ENCODE results near the gene ARL4A.

The ARL4A gene

DNA sequence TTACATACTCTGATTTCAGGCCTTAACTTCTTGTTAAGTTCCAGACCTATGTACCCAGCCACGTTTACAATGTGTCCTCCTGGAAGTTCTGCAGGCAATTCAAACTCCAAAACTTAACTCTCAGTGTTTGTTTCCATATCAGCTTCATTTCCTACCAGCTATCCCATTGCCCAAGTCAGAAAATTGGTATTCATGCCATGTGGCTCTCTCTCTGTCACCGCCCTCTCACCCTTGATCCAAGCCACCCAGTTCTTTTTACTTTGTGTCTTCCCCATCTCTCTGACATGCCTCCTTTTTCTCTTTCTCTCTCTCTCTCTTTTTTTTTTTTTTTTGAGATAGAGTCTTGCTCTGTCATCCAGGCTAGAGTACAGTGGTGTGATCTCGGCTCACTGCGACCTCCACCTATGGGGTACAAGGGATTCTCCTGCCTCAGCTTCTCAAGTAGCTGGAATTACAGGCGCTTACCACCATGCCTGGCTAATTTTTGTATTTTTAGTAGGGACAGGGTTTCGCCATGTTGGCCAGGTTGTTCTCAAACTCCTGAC is 33.9 kb downstream of the ARL4A start:
- peaks cover 35% of the 10 kb centered on the region for H3K4me1 Mint-ChIP-seq
- ATAC-seq (no peak), DNase-seq (no peak)
- H3K27me3 Mint-ChIP-seq, result no peaks in the 10 kb centered on the region
- no peak overlapping the region for H3K27ac Mint-ChIP-seq
- no peaks in the 10 kb centered on the region for H3K36me3 Mint-ChIP-seq (ENCODE audit: low read depth)
- no peaks in the 10 kb centered on the region for H3K9me3 Mint-ChIP-seq
- no peak overlapping the region for H3K4me3 Mint-ChIP-seq

GRCh38 chr7:12722136-12722535 is 34.7 kb downstream of the ARL4A start:
- DNase-seq, result no peak
- no peak for ATAC-seq
- peaks cover 27% of the 10 kb centered on the region for H3K4me1 Mint-ChIP-seq

GRCh38 chr7:12722636-12723605 is 35.5 kb downstream of the ARL4A start:
- Mint-ChIP-seq H3K4me1 (peaks cover 27% of the 10 kb centered on the region), H3K36me3 (ENCODE audit: low read depth) (no peaks in the 10 kb centered on the region), H3K4me3 (no peak overlapping the region), H3K27ac (no peak overlapping the region), H3K9me3 (no peaks in the 10 kb centered on the region), H3K27me3 (no peaks in the 10 kb centered on the region)
- no peak for ATAC-seq
- DNase-seq, result no peak

More at GRCh38 chr7:12722136-12722535, 34.7 kb downstream of the ARL4A start:
- Mint-ChIP-seq H3K27me3 (no peaks in the 10 kb centered on the region), H3K4me3 (no peak overlapping the region), H3K36me3 (ENCODE audit: low read depth) (no peaks in the 10 kb centered on the region), H3K27ac (no peak overlapping the region), H3K9me3 (no peaks in the 10 kb centered on the region)

- no peaks in the 10 kb centered on the region for H3K36me3 Mint-ChIP-seq (ENCODE audit: low read depth)
- H3K27ac Mint-ChIP-seq, result no peak overlapping the region
- H3K9me3 Mint-ChIP-seq, result no peaks in the 10 kb centered on the region
- H3K4me1 Mint-ChIP-seq, result peaks cover 17% of the 10 kb centered on the region
- H3K4me3 Mint-ChIP-seq, result no peak overlapping the region
- DNase-seq, result no peak
- ATAC-seq, result no peak
- no peaks in the 10 kb centered on the region for H3K27me3 Mint-ChIP-seq
These were observed 38.3 kb downstream of the ARL4A start for GRCh38 chr7:12725575-12726316.

DNA sequence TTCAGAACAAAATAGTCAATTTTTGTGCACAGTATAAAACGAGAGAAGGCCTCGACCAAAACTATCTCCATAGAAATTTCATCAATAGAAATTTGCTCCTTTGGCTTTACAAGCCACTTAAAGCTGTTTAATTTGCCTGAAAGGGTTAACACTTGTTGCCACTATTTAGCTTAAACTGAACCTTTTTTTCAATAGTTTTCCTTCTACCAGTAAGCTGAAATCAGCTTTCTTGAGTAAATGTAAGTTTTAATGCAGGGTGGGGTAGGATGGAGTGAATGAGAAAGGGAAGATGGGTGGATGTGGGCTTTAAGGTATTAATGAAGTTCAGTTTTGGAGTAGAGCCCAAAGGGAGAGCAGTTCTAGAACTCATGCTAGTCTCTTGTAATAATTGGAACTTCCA is 39.5 kb downstream of the ARL4A start:
- Mint-ChIP-seq H3K4me3 (no peak overlapping the region), H3K9me3 (no peaks in the 10 kb centered on the region), H3K27me3 (no peaks in the 10 kb centered on the region), H3K4me1 (peaks cover 23% of the 10 kb centered on the region), H3K36me3 (ENCODE audit: low read depth) (no peaks in the 10 kb centered on the region), H3K27ac (no peak overlapping the region)
- no peak for DNase-seq
- ATAC-seq, result no peak

GRCh38 chr7:12727455-12728191 is 40.2 kb downstream of the ARL4A start:
- no peaks in the 10 kb centered on the region for H3K27me3 Mint-ChIP-seq
- H3K4me3 Mint-ChIP-seq, result no peak overlapping the region
- no peaks in the 10 kb centered on the region for H3K9me3 Mint-ChIP-seq
- H3K27ac Mint-ChIP-seq, result no peak overlapping the region
- no peaks in the 10 kb centered on the region for H3K36me3 Mint-ChIP-seq (ENCODE audit: low read depth)
- peaks cover 23% of the 10 kb centered on the region for H3K4me1 Mint-ChIP-seq
- ATAC-seq, result no peak
- DNase-seq, result no peak

- H3K27ac Mint-ChIP-seq, result no peak overlapping the region
- H3K27me3 Mint-ChIP-seq, result no peaks in the 10 kb centered on the region
- no peak overlapping the region for H3K4me3 Mint-ChIP-seq
- no peaks in the 10 kb centered on the region for H3K9me3 Mint-ChIP-seq
- no peak for ATAC-seq
- H3K4me1 Mint-ChIP-seq, result peaks cover 19% of the 10 kb centered on the region
- no peak for DNase-seq
- no peaks in the 10 kb centered on the region for H3K36me3 Mint-ChIP-seq (ENCODE audit: low read depth)
These were observed 40.7 kb downstream of the ARL4A start for GRCh38 chr7:12728192-12728538.

DNA sequence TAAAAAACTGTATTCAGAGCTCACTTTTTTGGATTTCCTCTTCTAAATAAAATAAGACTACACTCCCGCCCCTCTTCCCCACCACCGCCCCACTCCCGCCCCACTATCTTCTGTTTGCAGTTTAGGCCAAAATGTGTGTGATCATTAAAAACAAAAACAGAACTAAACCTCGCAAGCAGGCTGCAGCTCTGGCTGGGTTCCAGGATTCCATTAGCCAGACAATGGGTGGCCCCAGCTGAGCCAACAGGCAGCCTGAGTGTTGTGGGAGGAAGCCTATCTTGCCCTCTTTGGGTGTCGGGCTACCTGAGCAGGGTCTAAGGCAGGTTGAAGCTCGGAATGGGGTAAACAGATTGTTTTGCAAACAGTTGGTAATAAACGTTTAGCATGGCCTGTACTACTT is 41.7 kb downstream of the ARL4A start:
- no peaks in the 10 kb centered on the region for H3K27me3 Mint-ChIP-seq
- H3K27ac Mint-ChIP-seq, result no peak overlapping the region
- H3K4me3 Mint-ChIP-seq, result no peak overlapping the region
- peaks cover 17% of the 10 kb centered on the region for H3K4me1 Mint-ChIP-seq
- no peaks in the 10 kb centered on the region for H3K9me3 Mint-ChIP-seq
- no peak for ATAC-seq
- H3K36me3 Mint-ChIP-seq (ENCODE audit: low read depth), result no peaks in the 10 kb centered on the region
- no peak for DNase-seq

- no peak for ATAC-seq
- H3K27ac Mint-ChIP-seq, result no peak overlapping the region
- H3K27me3 Mint-ChIP-seq, result no peaks in the 10 kb centered on the region
- H3K4me3 Mint-ChIP-seq, result no peak overlapping the region
- H3K9me3 Mint-ChIP-seq, result no peaks in the 10 kb centered on the region
- DNase-seq, result no peak
- H3K4me1 Mint-ChIP-seq, result peaks cover 19% of the 10 kb centered on the region
- no peaks in the 10 kb centered on the region for H3K36me3 Mint-ChIP-seq (ENCODE audit: low read depth)
These were observed 43.1 kb downstream of the ARL4A start for GRCh38 chr7:12730523-12730922.

DNA sequence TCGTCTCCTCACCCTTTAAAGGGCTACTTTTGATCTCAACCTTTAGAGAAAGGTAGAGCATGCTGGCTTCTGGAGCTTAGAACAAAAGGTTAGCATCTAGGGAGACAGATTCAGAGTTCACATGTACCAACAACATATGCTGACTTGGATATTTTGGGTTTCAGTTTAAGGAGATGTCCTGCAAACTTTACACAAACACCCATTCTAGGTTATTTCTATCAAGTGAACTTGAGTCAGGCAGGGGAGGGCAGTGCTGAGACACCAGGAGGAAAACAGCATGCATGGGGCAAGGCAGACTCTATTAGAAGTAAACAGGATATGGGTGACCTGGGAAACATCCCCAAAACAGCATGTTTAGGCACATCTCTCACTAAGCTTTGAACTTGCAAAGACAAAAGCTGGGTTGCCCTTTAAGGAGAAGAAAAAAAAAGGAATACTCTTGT is 43.8 kb downstream of the ARL4A start:
- ATAC-seq, result no peak
- Mint-ChIP-seq H3K27ac (peak overlapping the region; percentile 56), H3K4me3 (no peak overlapping the region), H3K4me1 (peaks cover 19% of the 10 kb centered on the region), H3K27me3 (no peaks in the 10 kb centered on the region), H3K9me3 (no peaks in the 10 kb centered on the region), H3K36me3 (ENCODE audit: low read depth) (no peaks in the 10 kb centered on the region)
- no peak for DNase-seq

GRCh38 chr7:12731775-12732174 is 44.3 kb downstream of the ARL4A start:
- H3K27me3 Mint-ChIP-seq, result no peaks in the 10 kb centered on the region
- H3K9me3 Mint-ChIP-seq, result no peaks in the 10 kb centered on the region
- H3K36me3 Mint-ChIP-seq (ENCODE audit: low read depth), result no peaks in the 10 kb centered on the region
- peaks cover 19% of the 10 kb centered on the region for H3K4me1 Mint-ChIP-seq
- no peak overlapping the region for H3K4me3 Mint-ChIP-seq
- no peak for ATAC-seq
- DNase-seq, result no peak
- no peak overlapping the region for H3K27ac Mint-ChIP-seq

- H3K9me3 Mint-ChIP-seq, result no peaks in the 10 kb centered on the region
- H3K4me3 Mint-ChIP-seq, result no peak overlapping the region
- no peaks in the 10 kb centered on the region for H3K27me3 Mint-ChIP-seq
- no peaks in the 10 kb centered on the region for H3K36me3 Mint-ChIP-seq (ENCODE audit: low read depth)
- H3K4me1 Mint-ChIP-seq, result peaks cover 19% of the 10 kb centered on the region
- no peak for ATAC-seq
- H3K27ac Mint-ChIP-seq, result no peak overlapping the region
- DNase-seq, result no peak
These were observed 45.0 kb downstream of the ARL4A start for GRCh38 chr7:12732428-12732827.

DNA sequence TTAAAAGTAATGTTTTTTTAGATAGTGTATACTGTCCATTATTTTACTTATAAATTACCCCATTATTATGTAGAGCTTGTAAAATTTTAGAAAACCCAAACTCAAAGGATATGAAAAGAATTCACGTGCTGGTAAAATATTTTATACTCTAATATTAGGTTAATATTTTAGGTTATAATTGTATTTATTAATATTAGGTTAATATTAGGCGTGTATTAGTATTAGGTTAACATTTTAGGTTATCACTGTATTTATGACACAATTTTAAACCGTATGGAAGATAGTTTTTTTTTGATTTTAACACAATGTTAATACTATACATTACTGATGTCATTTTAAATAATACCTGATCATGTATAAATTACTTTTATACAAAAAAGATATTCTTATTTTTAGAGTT is 48.5 kb downstream of the ARL4A start:
- no peaks in the 10 kb centered on the region for H3K27me3 Mint-ChIP-seq
- DNase-seq (no peak), ATAC-seq (no peak)
- H3K27ac Mint-ChIP-seq, result no peak overlapping the region
- H3K9me3 Mint-ChIP-seq, result no peaks in the 10 kb centered on the region
- no peak overlapping the region for H3K4me3 Mint-ChIP-seq
- H3K36me3 Mint-ChIP-seq (ENCODE audit: low read depth), result no peaks in the 10 kb centered on the region
- peaks cover 8% of the 10 kb centered on the region for H3K4me1 Mint-ChIP-seq

GRCh38 chr7:12737373-12737772 is 49.9 kb downstream of the ARL4A start:
- Mint-ChIP-seq H3K27me3 (no peaks in the 10 kb centered on the region), H3K9me3 (no peaks in the 10 kb centered on the region), H3K27ac (no peak overlapping the region), H3K4me1 (peaks cover 3% of the 10 kb centered on the region), H3K4me3 (no peak overlapping the region), H3K36me3 (ENCODE audit: low read depth) (no peaks in the 10 kb centered on the region)
- DNase-seq (no peak), ATAC-seq (no peak)
